Jurkat, Clone E6-1 (cell line): ENCODE results near the gene DGKB.
A peak's percentile ranks its signal among the peaks of the same experiment; 100 is the strongest.

ENCODE experiments used
- DNase-seq: peaks from one replicate; pipeline ENCODE4 v3.0.0-alpha.2; 2011; ENCODE audit warnings: low read depth, low spot score
- H3K4me3 ChIP-seq: 2 replicates; pipeline ENCODE4 v1.5.1; 2011; ENCODE audit warnings: mild to moderate bottlenecking, low read length, control low read depth, moderate library complexity

Gene DGKB

GRCh38 chr7:14438366-14438765 lies 464.2 kb downstream of the DGKB start:
- no peak overlapping the region for H3K4me3 ChIP-seq
- no peak for DNase-seq

DNA sequence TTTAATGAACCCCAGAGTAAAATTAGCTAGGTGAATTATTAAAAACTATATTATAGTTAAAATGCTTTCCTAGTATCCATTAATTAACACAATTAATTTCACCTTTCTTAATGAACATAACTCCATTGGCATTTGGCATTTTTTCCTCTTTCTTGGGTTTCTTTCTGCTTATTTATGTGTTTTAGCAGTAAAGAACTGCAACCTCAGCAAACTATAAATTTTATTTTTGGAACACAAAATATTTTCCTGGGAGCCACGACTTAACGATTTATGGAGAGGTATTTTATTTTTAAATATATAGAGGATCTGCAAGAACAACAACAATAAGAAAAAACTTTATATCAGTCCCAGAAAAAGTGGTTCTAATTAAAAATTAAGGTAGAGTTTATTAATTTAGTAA lies 465.7 kb downstream of the DGKB start:
- H3K4me3 ChIP-seq = no peak overlapping the region
- DNase-seq = no peak

DNA sequence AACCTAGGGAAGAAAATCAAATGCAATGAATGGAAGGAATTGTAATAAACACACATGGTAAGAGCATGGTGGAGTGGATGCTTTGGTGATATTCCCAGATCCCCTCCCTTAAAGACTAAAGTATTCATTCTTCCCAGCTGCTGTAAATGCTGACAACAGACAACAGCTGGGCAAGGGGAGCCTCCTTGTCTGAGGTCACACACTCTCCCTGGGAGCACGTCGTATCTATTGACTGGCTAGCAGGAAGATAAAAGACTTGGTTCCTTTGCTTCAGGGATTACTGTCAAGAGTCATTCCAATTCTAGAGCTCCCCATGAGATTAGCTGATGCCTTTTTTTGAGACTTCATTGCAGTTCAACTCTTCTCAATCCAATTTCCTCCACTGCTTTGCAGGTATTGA lies 469.6 kb downstream of the DGKB start:
- no peak overlapping the region for H3K4me3 ChIP-seq
- DNase-seq = no peak

DNA sequence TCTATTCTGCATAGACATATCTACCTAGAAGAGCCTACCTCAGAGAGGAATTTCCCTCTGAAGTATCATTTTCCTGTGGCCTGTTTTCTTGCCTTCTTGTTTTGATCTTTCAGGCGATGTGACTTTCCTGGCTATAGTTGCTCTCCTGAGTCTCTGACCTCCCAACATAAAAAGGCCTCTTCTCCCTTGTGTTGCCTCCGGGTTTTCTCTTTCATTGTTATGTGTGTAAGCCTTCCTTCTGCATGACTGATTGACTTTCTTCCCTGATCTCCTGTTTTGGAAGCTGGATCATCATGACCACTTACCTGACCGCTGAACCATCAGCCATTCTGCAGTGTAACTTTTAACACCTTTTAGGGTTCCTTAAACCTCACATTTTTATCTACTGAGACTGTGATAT lies 471.6 kb downstream of the DGKB start:
- H3K4me3 ChIP-seq = no peak overlapping the region
- no peak for DNase-seq

- no peak for DNase-seq
- no peak overlapping the region for H3K4me3 ChIP-seq
These were observed 477.0 kb downstream of the DGKB start for GRCh38 chr7:14425559-14425958.

DNA sequence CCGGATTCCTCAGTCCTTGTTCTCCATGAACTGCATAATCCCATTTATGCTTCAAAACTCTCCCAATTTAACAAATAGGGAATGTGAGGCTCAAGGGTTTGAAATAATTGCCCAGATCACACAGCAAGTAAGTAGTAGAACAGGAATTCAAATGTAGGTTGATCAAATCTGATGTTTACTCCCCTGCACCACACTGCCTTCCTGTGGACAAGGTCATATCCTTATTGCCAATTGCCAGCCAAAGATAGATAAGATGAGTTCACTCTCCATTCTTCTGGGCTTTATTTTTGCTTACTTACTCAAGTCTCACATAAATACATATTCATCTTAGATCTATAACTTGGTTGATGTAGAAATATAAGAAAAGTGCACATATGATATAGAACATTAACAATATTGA lies 477.9 kb downstream of the DGKB start:
- no peak for DNase-seq
- no peak overlapping the region for H3K4me3 ChIP-seq

- no peak for DNase-seq
These were observed 481.8 kb downstream of the DGKB start for GRCh38 chr7:14420768-14421167.

DNA sequence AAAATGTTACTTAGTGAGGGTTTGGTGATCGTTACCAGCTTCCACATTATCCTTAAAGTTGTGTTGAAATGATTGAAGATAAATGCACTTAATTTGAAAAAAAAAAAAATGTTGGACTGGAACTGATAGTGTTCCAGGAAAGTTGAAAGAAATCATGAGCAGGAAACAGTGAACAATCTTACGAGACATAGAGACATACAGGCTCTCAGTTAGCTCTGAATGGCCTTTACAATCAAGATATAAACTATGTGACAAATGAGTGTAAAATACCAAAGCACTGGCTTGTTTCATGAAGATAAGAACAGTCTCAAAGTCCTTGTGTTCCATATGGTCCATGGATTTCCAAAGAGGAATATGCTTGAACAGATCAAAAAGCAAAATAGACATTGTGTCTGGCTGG lies 483.0 kb downstream of the DGKB start:
- no peak for DNase-seq
- H3K4me3 ChIP-seq = no peak overlapping the region

More at GRCh38 chr7:14420768-14421167, 481.8 kb downstream of the DGKB start:
- H3K4me3 ChIP-seq = no peak overlapping the region

DNA sequence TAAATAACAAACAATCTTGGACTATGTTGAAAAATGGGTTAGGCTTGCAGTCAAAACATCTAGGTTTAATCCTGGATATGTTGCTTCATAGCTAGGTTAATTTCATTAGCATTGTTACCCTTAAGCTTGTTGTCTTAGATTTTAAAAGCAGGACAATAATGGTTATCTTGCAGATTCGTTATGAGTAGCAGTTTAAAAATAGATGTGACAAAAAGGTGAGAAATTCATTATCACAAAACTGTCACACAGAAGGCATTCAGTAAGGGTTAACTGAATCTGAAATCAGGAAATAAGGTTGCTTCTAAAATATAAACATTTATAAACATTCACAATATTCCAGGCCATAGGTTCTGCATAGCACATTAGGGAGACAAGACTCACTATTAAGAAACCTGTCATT lies 483.9 kb downstream of the DGKB start:
- H3K4me3 ChIP-seq = no peak overlapping the region
- no peak for DNase-seq

- DNase-seq = no peak
- H3K4me3 ChIP-seq = no peak overlapping the region
These were observed 488.1 kb downstream of the DGKB start for GRCh38 chr7:14414274-14414986.

GRCh38 chr7:14407246-14408015 lies 495.1 kb downstream of the DGKB start:
- no peak overlapping the region for H3K4me3 ChIP-seq
- DNase-seq = no peak

- DNase-seq = peak; percentile 16
- H3K4me3 ChIP-seq = no peak overlapping the region
These were observed 499.0 kb downstream of the DGKB start for GRCh38 chr7:14403587-14403986.

DNA sequence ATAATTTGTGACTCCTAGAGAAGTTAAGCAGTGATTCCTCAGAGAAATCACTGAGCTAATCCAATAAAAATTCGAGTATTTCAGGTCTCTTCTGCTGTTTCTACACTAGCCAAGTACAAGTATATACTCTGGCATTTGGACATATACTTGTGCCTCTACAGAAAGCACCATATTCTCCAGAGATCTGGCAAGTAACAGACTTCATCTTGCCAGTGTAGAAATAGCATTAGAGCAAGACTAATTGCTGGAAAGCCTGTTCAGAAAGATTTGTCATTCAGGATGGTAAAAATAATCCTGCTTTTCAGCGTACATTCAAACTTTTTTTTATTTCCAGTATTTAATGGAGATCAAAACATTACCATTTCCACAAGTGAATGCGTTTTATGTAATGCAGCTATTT lies 502.3 kb downstream of the DGKB start:
- no peak for DNase-seq
- no peak overlapping the region for H3K4me3 ChIP-seq

DNA sequence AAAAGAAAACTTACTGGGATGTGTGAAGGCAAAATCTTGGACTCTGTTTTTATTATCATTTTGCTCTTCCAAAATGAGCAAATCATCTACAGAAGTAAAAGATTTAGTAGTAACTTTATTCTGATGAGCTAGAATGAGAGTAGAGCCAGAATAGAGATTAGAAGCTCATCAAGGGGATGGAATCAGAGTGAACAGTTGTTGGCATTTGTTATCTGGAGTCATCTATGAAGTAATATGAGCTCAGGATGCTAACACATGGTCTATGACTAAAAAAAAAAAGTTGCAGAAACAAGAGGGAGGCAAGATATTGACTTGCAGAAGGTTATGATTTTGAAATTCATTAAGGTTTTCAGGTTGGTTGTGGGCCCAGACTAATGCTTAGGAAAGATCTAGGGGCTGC lies 504.0 kb downstream of the DGKB start:
- no peak for DNase-seq
- no peak overlapping the region for H3K4me3 ChIP-seq

DNA sequence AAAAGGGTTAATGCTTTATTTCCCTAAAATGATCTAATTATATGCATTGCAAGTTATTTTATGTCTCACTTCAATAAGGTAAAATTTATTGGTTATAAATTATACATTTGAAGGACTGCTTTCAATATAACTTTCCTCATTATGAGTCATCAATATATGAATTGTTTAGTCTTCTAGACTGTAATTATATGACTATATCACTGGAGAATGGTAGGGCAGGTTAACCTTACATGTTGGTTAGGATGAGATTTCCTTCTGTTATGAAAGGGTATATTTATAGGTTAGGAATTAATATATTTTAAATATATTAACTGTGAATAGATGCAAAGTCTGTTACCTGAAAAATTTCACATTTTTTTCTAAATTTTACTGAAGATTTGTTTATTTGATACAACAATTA lies 506.7 kb downstream of the DGKB start:
- no peak for DNase-seq
- H3K4me3 ChIP-seq = no peak overlapping the region

- no peak overlapping the region for H3K4me3 ChIP-seq
- no peak for DNase-seq
These were observed 507.8 kb downstream of the DGKB start for GRCh38 chr7:14394786-14395185.

DNA sequence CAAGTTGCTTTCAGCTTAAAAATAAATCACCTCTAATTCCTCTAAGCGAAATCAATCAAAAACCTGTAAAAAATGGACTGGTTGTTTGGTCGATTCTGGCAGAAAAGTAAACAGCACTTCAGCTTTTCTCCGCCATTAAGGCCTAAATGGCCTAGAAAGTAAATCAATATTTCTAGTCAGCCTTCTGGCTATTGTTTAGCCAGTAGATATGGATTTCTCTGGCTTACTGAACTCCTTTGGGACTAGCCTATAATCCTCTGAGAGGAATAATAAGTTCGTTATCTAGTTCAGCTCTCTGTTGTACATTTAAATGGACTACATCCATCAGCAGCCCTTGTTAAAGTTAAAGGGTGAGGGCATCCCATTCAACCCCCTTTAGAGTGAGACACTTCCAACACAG lies 513.0 kb downstream of the DGKB start:
- DNase-seq = no peak

DNA sequence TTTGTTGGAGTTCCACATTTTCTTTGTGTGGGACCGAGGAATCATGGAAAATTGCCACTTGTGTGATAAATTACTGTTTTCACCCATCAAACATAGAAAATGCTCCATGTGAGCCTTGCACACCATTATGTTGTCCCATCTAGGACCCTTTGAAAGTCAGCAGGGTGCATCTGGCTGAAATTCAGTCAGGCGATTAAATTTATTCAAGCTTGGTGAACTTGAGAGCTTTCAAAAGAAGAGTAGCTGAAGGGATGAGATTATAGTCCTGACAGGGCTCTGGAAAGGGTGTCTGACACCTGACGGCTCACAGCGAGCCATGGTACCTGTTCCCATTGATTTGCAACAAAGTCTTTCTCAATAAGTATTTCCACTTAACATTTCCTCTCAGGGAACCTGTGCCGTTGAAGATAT lies 513.4 kb downstream of the DGKB start:
- no peak for DNase-seq
- no peak overlapping the region for H3K4me3 ChIP-seq

More for the DNA sequence above, 513.0 kb downstream of the DGKB start:
- H3K4me3 ChIP-seq = no peak overlapping the region

DNA sequence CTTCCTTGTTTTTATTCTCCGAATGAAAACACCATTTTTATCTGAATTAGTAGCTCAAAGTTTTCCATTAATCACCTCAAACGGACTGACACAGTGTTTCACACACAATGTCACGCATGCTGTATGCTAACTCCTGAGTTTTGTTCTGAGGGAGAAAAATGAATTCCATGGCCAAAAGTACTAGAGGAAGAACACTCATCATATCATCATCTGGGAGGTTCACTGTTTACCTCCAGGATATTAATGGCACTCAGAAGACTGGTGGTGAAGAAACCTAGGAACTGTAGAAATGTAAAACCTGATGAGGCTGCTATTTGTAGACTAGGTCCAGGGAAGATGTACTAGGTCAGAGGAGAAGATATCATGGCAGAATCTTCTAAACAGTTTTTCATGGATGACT lies 517.5 kb downstream of the DGKB start:
- no peak for DNase-seq
- H3K4me3 ChIP-seq = no peak overlapping the region

- H3K4me3 ChIP-seq = no peak overlapping the region
- no peak for DNase-seq
These were observed 520.6 kb downstream of the DGKB start for GRCh38 chr7:14381936-14382335.

DNA sequence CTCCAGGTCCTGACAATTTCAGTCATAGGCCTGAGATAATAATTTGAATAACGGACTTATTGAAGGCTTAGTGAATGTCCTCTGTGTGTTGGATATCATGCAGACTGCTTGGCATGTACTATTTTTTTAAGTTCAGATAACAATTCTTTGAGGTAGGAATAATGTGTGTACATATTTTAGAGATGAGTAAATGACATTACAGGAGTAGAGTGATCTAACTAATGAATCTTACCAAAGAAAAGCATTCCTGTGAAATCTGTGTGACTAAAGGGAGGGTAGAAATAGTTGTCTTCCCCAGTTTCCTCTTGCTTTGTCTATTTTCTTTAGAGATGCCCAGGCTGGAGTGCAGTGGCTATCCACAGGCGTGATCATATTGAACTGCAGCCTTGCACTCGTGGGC lies 521.2 kb downstream of the DGKB start:
- no peak overlapping the region for H3K4me3 ChIP-seq
- DNase-seq = no peak
